A549 (cell line): ENCODE data around the gene CPED1. TPM values are rescaled to one million over a fixed set of nuclear protein-coding genes. Genes with fewer than 3 reads are reported as not detected.

Source experiments
- ATAC-seq, 2 experiments: fragments of 200-7000 bp in 1 of 2; fragments of >200 bp in 1 of 2; cut with Nextera tagmentation in 1 of 2; cut with Tn5 transposase in 1 of 2; 3 replicates each; pipeline versions ENCODE4 v1.8.0 to v1.9.1; 2018 to 2020; ENCODE audit warnings: mild to moderate bottlenecking in 1 of 2, moderate library complexity in 1 of 2
- CTCF ChIA-PET: fragments of 300-600 bp; sonication (Branson Sonifier 250); formaldehyde crosslinking; extraction: SDS; loops from one replicate; lab custom pipeline; 2021; ENCODE audit warnings: antibody characterized with exemption, inconsistent platforms; lab: Yijun Ruan, JAX
- POLR2A ChIA-PET: fragments of 350-600 bp; formaldehyde crosslinking; extraction: SDS; loops from one replicate; lab custom pipeline; 2021; ENCODE audit warnings: antibody characterized with exemption, inconsistent platforms; lab: Yijun Ruan, JAX
- DNase-seq, 2 experiments: peaks; one replicate each; pipeline versions ENCODE4 v3.0.0 to v3.0.0-alpha.2; 2011 to 2016; ENCODE audit warnings: low read depth in 1 of 2, low spot score in 1 of 2
- FAIRE-seq: peaks from 2 replicates; lab custom pipeline; 2011; peaks lifted over from hg19 to GRCh38; lab: Jason Lieb, UNC
- H3K27ac ChIP-seq, 2 experiments: fragments of >200 bp; sonication (Bioruptor Twin); formaldehyde crosslinking; 3 replicates each; pipeline ENCODE4 v1.5.1; 2016 to 2017
- H3K4me1 ChIP-seq: fragments of >200 bp; sonication (Bioruptor Twin); formaldehyde crosslinking; 3 replicates; pipeline ENCODE4 v1.6.1; 2016
- H3K4me2 ChIP-seq: fragments of >200 bp; sonication (Bioruptor Twin); formaldehyde crosslinking; 3 replicates; pipeline ENCODE4 v1.6.1; 2016
- H3K4me3 ChIP-seq: fragments of >200 bp; sonication (Bioruptor Twin); formaldehyde crosslinking; 3 replicates; pipeline ENCODE4 v1.5.1; 2016
- H3K9me3 ChIP-seq: fragments of >200 bp; sonication (Bioruptor Twin); formaldehyde crosslinking; 3 replicates; pipeline ENCODE4 v1.6.1; 2016
- CHD2 ChIP-seq: fragments of 150-350 bp; IDR thresholded peaks from 2 replicates; pipeline ENCODE4 v1.6.1; 2014; ENCODE audit warnings: low read length; ENCODE audit not compliant: partially characterized antibody
- CTCF ChIP-seq: fragments of >200 bp; sonication (Bioruptor Twin); formaldehyde crosslinking; IDR thresholded peaks from 3 replicates; pipeline ENCODE4 v1.5.1; 2016
- EHF ChIP-seq: fragments of 250-450 bp; sonication (Bioruptor Pico); IDR thresholded peaks from 2 replicates; pipeline ENCODE4 v1.5.0; 2020; ENCODE audit warnings: mild to moderate bottlenecking
- ESRRA ChIP-seq: fragments of 150-350 bp; IDR thresholded peaks from 2 replicates; pipeline ENCODE4 v1.6.1; 2014; ENCODE audit warnings: mild to moderate bottlenecking, low read length, borderline replicate concordance
- FOSL2 ChIP-seq, 2 experiments: fragments of 450-650 bp in 1 of 2; fragments of >200 bp in 1 of 2; sonication (Bioruptor Twin) in 1 of 2; formaldehyde crosslinking; IDR thresholded peaks; 2 replicates each; pipeline versions ENCODE4 v1.5.0 to v1.6.1; 2016 to 2020; ENCODE audit warnings: mild to moderate bottlenecking in 1 of 2, moderate library complexity in 1 of 2
- GATA3 ChIP-seq: IDR thresholded peaks from 2 replicates; pipeline ENCODE4 v1.6.1; 2012; ENCODE audit warnings: borderline replicate concordance
- HOXA7 ChIP-seq: fragments of 250-450 bp; sonication (Bioruptor Pico); IDR thresholded peaks from 2 replicates; pipeline ENCODE4 v1.5.0; 2020; ENCODE audit warnings: mild to moderate bottlenecking, moderate library complexity
- HOXB13 ChIP-seq: fragments of 250-450 bp; sonication (Bioruptor Pico); IDR thresholded peaks from 2 replicates; pipeline ENCODE4 v1.5.0; 2020; ENCODE audit warnings: low read depth, mild to moderate bottlenecking, moderate library complexity
- HOXB5 ChIP-seq: fragments of 250-450 bp; sonication (Bioruptor Pico); IDR thresholded peaks from 2 replicates; pipeline ENCODE4 v1.5.0; 2020; ENCODE audit warnings: mild to moderate bottlenecking, moderate library complexity
- JUN ChIP-seq, 2 experiments: fragments of >200 bp; sonication (Bioruptor Twin); formaldehyde crosslinking; IDR thresholded peaks; 2 replicates in 1 of 2; 3 replicates in 1 of 2; pipeline ENCODE4 v1.6.1; 2016 to 2017
- JUNB ChIP-seq: fragments of >200 bp; sonication (Bioruptor Twin); formaldehyde crosslinking; IDR thresholded peaks from 2 replicates; pipeline ENCODE4 v1.6.1; 2016
- MAFK ChIP-seq: fragments of 450-650 bp; IDR thresholded peaks from 2 replicates; pipeline ENCODE4 v1.6.1; 2014; ENCODE audit not compliant: partially characterized antibody
- MAX ChIP-seq: IDR thresholded peaks from 2 replicates; pipeline ENCODE4 v1.6.1; 2012
- NFE2L2 ChIP-seq: fragments of 150-350 bp; conservative IDR thresholded peaks from 2 replicates; pipeline ENCODE4 v1.6.1; 2014; ENCODE audit warnings: low read length
- POLR2A ChIP-seq: IDR thresholded peaks from 2 replicates; pipeline ENCODE4 v1.6.1; 2012; ENCODE audit warnings: mild to moderate bottlenecking, low read length
- RAD21 ChIP-seq, 2 experiments: fragments of >200 bp in 1 of 2; sonication (Bioruptor Twin) in 1 of 2; formaldehyde crosslinking in 1 of 2; IDR thresholded peaks in 1 of 2; conservative IDR thresholded peaks in 1 of 2; 2 replicates in 1 of 2; 3 replicates in 1 of 2; pipeline ENCODE4 v1.6.1; 2012 to 2018; ENCODE audit warnings: inconsistent platforms in 1 of 2
- SMC3 ChIP-seq: fragments of >200 bp; sonication (Bioruptor Twin); formaldehyde crosslinking; IDR thresholded peaks from 3 replicates; pipeline ENCODE4 v1.6.1; 2018; ENCODE audit warnings: inconsistent platforms
- TFCP2L1 ChIP-seq: fragments of 250-450 bp; sonication (Bioruptor Pico); IDR thresholded peaks from 2 replicates; pipeline ENCODE4 v1.5.0; 2021; ENCODE audit warnings: mild to moderate bottlenecking
- USF2 ChIP-seq: fragments of 450-650 bp; IDR thresholded peaks from 2 replicates; pipeline ENCODE4 v1.6.1; 2014; ENCODE audit warnings: antibody characterized with exemption
- WGBS: methylation state at CpG from one replicate; pipeline ENCODE4 v1.1.6; 2017; ENCODE audit errors: missing lambda C conversion rate; 5-methylcytosine and 5-hydroxymethylcytosine counted together
- polyA plus RNA-seq, 4 experiments: library from polyadenylated mRNA; depleted of rRNA in 3 of 4; stranded (reverse); fragments of >200 nt; fragmentation: RNase III in 1 of 4; extraction: RNeasy Plus Mini Kit Qiagen cat#74134 plus additional on column Dnase treatment in 1 of 4; gene quantifications; 2 replicates in 3 of 4; 3 replicates in 1 of 4; pipeline ENCODE4 v1.2.3, GENCODE V29; 2011 to 2017
- TF ChIP-seq, protein P1 (sequence below): fragments of >200 bp; sonication (Bioruptor Twin); formaldehyde crosslinking; IDR thresholded peaks from 3 replicates; pipeline ENCODE4 v1.6.1; 2016
- TF ChIP-seq, protein P2 (sequence below): IDR thresholded peaks from 2 replicates; pipeline ENCODE4 v1.6.1; 2012
- TF ChIP-seq, protein P3 (sequence below): fragments of 250-450 bp; sonication (Bioruptor Pico); IDR thresholded peaks from 2 replicates; pipeline ENCODE4 v1.5.0; 2021; ENCODE audit warnings: mild to moderate bottlenecking, moderate library complexity, borderline replicate concordance

CPED1 gene
- polyA plus RNA-seq, 2 of the 4 experiments (the other 2 are of a cell fraction), result 0.03 TPM; not detected in 1

- WGBS, result 42% methylated on average over 5 of the region's 5 CpGs
- CTCF ChIA-PET, result no interaction called here
- ATAC-seq, result no peak
- Histone ChIP-seq H3K4me2 (no peak overlapping the region), H3K9me3 (no peaks in the 10 kb centered on the region), H3K4me3 (no peak overlapping the region), H3K27ac (no peak overlapping the region), H3K4me1 (no peaks in the 10 kb centered on the region)
- no peak for TF ChIP-seq USF2
- TF ChIP-seq HOXB13, result no peak
- no peak for TF ChIP-seq TFCP2L1 (CRISPR knock-in tag)
- no peak for TF ChIP-seq FOSL2 (IDR thresholded peaks at IDR 0.05)
- no peak for TF ChIP-seq FOSL2 (CRISPR knock-in tag; IDR thresholded peaks at IDR 0.05)
- TF ChIP-seq CTCF, result no peak
- TF ChIP-seq HOXB5, result no peak
- TF ChIP-seq JUN (IDR thresholded peaks at IDR 0.05), result no peak
- no peak for TF ChIP-seq JUNB
- no peak for TF ChIP-seq CHD2
- no peak for TF ChIP-seq NFE2L2
- no peak for TF ChIP-seq GATA3
- TF ChIP-seq EHF, result no peak
- TF ChIP-seq, protein P1, sequence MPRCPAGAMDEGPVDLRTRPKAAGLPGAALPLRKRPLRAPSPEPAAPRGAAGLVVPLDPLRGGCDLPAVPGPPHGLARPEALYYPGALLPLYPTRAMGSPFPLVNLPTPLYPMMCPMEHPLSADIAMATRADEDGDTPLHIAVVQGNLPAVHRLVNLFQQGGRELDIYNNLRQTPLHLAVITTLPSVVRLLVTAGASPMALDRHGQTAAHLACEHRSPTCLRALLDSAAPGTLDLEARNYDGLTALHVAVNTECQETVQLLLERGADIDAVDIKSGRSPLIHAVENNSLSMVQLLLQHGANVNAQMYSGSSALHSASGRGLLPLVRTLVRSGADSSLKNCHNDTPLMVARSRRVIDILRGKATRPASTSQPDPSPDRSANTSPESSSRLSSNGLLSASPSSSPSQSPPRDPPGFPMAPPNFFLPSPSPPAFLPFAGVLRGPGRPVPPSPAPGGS, result no peak
- TF ChIP-seq ESRRA, result no peak
- no peak for TF ChIP-seq MAX
- FAIRE-seq, result no peak
- DNase-seq, result no peak
- POLR2A ChIA-PET, result no interaction called here
Observed at GRCh38 chr7:121105262-121105661, 116.8 kb downstream of the CPED1 start.

DNA sequence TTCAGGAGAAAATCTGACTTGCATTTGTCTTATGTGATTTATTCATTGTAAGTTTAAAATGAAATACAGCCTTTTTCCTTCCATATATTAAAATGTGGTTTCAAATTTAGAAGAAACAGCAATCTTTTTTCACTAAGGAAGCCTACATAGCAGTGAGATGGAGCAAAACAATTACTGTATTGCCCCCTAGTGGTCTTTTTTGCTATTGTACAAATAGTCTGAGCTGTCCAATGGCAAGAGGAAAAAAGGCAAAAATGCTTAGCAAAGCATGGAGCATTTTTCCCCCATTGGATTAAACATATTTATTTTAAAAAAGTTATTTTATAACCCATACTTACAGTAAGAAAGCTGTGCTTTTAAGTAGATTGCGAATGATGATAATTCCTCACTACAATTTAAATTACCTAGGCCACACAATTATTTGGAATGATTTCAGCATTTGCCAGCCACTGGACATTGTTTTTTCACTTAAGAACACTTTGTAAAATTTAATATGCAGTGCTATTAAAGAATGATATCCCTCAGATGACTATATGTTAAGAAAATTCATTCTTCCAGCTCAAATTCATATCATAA is 119.5 kb downstream of the CPED1 start:
- WGBS, result 4% methylated on average over 1 of the region's 1 CpG
- Histone ChIP-seq H3K27ac (no peak overlapping the region), H3K9me3 (no peaks in the 10 kb centered on the region), H3K4me3 (no peak overlapping the region), H3K4me1 (no peaks in the 10 kb centered on the region), H3K4me2 (no peak overlapping the region)
- CTCF ChIA-PET, result interaction anchor here (0.7 to 2.0 kb wide), 12 partner anchors 8 to 317 kb away, joined by 3 to 9 read pairs (median 4); no protein-coding TSS in a partner anchor
- TF ChIP-seq JUN (IDR thresholded peaks at IDR 0.05) (no peak), MAFK (peak; percentile 74), RAD21 (conservative IDR thresholded peaks at IDR 0.05 in 1 of 2, IDR thresholded peaks at IDR 0.05 in 1 of 2) (peak; percentile 63 to 68), POLR2A (no peak), HOXA7 (CRISPR knock-in tag) (no peak), CTCF (peak; percentile 79), SMC3 (peak; percentile 48)
- TF ChIP-seq, protein P2, sequence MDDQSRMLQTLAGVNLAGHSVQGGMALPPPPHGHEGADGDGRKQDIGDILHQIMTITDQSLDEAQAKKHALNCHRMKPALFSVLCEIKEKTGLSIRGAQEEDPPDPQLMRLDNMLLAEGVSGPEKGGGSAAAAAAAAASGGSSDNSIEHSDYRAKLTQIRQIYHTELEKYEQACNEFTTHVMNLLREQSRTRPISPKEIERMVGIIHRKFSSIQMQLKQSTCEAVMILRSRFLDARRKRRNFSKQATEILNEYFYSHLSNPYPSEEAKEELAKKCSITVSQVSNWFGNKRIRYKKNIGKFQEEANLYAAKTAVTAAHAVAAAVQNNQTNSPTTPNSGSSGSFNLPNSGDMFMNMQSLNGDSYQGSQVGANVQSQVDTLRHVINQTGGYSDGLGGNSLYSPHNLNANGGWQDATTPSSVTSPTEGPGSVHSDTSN, result no peak
- TF ChIP-seq, protein P3, sequence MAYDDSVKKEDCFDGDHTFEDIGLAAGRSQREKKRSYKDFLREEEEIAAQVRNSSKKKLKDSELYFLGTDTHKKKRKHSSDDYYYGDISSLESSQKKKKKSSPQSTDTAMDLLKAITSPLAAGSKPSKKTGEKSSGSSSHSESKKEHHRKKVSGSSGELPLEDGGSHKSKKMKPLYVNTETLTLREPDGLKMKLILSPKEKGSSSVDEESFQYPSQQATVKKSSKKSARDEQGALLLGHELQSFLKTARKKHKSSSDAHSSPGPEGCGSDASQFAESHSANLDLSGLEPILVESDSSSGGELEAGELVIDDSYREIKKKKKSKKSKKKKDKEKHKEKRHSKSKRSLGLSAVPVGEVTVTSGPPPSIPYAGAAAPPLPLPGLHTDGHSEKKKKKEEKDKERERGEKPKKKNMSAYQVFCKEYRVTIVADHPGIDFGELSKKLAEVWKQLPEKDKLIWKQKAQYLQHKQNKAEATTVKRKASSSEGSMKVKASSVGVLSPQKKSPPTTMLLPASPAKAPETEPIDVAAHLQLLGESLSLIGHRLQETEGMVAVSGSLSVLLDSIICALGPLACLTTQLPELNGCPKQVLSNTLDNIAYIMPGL (CRISPR knock-in tag), result no peak
- no peak for FAIRE-seq
- ATAC-seq, result peak; percentile 81 to 96
- POLR2A ChIA-PET, result no interaction called here
- peak; percentile 13 to 56 for DNase-seq
